Measurements from ENCODE around the gene DBP. TPM values are rescaled to one million over a fixed set of nuclear protein-coding genes. Genes with fewer than 3 reads are reported as not detected.

Gene DBP
- total RNA-seq, 1 donor from 2014 or later: 2.9 TPM

DNA sequence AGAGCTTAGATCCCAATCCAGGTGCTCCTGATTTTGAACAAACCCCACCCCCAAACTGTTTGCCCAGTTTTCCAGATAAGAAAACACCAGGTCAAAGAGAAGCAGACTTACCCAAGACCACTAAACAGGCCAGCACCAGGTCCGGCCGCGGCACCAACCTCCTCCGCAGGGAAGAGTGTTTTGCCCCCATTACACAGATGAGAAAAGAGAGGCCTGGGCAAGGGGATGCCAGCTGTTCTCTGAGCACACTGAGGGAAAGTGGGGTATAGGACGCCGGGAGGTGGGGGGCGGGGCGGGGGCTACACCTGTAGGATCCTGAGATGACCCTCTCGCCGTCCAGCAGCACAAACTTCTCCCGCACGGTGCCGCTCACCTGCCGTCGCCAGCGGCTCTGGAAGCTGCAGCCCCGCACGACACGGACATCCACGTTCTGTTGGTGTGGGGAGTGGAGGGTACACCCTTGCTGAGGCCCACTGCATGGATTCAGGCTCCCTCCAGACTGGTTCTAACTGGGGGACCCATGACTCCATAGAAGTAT is 27.5 kb downstream of the DBP start:
- peaks cover 2% of the 10 kb centered on the region for H3K9me3 Mint-ChIP-seq (ENCODE audit: unreplicated experiment)
- no peak overlapping the region for H3K4me3 Mint-ChIP-seq (ENCODE audit: unreplicated experiment)
- H3K36me3 Mint-ChIP-seq (ENCODE audit: unreplicated experiment): no peaks in the 10 kb centered on the region
- no peak for DNase-seq
- H3K27ac Mint-ChIP-seq (ENCODE audit: unreplicated experiment): no peak overlapping the region
- TF ChIP-seq, protein P1, sequence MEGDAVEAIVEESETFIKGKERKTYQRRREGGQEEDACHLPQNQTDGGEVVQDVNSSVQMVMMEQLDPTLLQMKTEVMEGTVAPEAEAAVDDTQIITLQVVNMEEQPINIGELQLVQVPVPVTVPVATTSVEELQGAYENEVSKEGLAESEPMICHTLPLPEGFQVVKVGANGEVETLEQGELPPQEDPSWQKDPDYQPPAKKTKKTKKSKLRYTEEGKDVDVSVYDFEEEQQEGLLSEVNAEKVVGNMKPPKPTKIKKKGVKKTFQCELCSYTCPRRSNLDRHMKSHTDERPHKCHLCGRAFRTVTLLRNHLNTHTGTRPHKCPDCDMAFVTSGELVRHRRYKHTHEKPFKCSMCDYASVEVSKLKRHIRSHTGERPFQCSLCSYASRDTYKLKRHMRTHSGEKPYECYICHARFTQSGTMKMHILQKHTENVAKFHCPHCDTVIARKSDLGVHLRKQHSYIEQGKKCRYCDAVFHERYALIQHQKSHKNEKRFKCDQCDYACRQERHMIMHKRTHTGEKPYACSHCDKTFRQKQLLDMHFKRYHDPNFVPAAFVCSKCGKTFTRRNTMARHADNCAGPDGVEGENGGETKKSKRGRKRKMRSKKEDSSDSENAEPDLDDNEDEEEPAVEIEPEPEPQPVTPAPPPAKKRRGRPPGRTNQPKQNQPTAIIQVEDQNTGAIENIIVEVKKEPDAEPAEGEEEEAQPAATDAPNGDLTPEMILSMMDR (IDR thresholded peaks at IDR 0.05; ENCODE audit: partially characterized antibody, unreplicated experiment): no peak
- H3K4me1 Mint-ChIP-seq (ENCODE audit: low read depth, unreplicated experiment): peaks cover 1% of the 10 kb centered on the region
- H3K27me3 Mint-ChIP-seq (ENCODE audit: unreplicated experiment): peaks cover 6% of the 10 kb centered on the region

DNA sequence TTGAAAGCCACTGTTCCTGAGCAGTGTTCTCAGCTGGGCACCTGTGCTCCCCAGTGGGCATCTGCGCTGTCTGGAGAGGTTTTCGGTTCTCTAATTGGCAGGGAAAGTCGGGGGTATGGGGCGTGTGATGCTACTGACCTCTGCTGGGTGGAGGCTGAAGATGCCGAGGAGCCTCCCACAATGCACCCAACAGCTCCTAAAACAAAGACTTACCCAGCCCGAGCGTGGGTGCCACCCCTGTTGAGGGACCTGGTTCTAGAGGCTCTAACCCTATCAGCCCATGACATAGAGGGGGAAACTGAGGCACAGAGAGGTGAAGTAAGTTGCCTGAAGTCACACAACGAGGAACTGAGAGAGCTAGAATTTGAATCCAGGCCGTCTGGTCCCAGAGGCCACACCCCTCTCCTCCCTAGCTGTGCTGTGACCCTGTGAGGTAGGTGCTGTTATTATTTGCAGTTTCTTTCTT is 28.3 kb downstream of the DBP start:
- TF ChIP-seq, protein P1 (IDR thresholded peaks at IDR 0.05; ENCODE audit: partially characterized antibody, unreplicated experiment): peak; percentile 26
- peaks cover 4% of the 10 kb centered on the region for H3K27me3 Mint-ChIP-seq (ENCODE audit: unreplicated experiment)
- H3K4me1 Mint-ChIP-seq (ENCODE audit: low read depth, unreplicated experiment): no peaks in the 10 kb centered on the region
- no peaks in the 10 kb centered on the region for H3K36me3 Mint-ChIP-seq (ENCODE audit: unreplicated experiment)
- peak overlapping the region; percentile 77 for H3K27ac Mint-ChIP-seq (ENCODE audit: unreplicated experiment)
- peak; percentile 61 for DNase-seq
- H3K4me3 Mint-ChIP-seq (ENCODE audit: unreplicated experiment): peak overlapping the region; percentile 34
- peaks cover 2% of the 10 kb centered on the region for H3K9me3 Mint-ChIP-seq (ENCODE audit: unreplicated experiment)

DNA sequence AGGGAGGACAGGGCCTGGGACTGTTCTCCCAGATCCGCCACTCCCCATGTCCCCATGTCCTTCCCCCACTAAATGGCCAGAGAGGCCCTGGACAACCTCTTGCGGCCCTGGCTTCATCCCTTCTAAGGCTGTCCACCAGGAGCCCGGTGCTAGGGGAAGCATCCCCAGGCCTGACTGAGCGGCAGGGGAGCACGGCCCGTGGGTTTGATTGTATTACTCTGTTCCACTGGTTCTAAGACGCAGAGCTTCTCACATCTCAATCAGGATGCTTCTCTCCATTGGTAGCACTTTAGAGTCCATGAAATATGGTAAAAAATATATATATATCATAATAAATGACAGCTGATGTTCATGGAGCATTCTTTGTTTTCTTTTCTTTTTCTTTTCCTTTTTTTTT is 29.8 kb downstream of the DBP start:
- peaks cover 4% of the 10 kb centered on the region for H3K27me3 Mint-ChIP-seq (ENCODE audit: unreplicated experiment)
- H3K4me3 Mint-ChIP-seq (ENCODE audit: unreplicated experiment): no peak overlapping the region

DNA sequence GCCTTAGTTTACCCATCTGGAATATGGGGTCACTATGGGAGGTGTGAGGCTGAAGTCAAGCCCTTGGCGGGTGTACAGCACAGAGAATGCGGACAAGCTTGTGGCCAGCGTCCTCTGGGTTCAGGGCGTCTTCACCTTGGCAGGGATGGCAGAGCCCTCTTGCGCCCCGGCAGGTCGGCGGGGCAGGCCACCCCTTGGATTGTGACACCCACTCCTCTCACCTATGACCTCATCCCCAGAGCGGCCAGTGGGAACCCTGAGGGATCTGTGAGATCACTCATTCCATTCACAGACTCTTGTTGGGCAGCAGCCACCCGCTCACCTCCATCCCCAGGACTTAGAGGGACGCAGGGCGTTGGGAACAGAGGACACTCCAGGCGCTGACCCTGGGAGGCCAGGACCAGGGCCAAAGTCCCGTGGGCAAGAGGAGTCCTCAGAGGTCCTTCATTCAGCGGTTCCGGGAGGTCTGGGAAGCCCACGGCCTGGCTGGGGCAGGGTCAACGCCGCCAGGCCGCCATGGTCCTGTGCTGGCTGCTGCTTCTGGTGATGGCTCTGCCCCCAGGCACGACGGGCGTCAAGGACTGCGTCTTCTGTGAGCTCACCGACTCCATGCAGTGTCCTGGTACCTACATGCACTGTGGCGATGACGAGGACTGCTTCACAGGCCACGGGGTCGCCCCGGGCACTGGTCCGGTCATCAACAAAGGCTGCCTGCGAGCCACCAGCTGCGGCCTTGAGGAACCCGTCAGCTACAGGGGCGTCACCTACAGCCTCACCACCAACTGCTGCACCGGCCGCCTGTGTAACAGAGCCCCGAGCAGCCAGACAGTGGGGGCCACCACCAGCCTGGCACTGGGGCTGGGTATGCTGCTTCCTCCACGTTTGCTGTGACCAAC is 30.5 kb downstream of the DBP start, which contains the start of gene SPACA4:
TSS of gene SPACA4 (plus strand) at position 280 of the 896 bp plus-strand sequence. CDS start at position 517, 237 bp downstream.
- no peak for DNase-seq
- no peaks in the 10 kb centered on the region for H3K36me3 Mint-ChIP-seq (ENCODE audit: unreplicated experiment)
- no peaks in the 10 kb centered on the region for H3K27me3 Mint-ChIP-seq (ENCODE audit: unreplicated experiment)
- H3K9me3 Mint-ChIP-seq (ENCODE audit: unreplicated experiment): peaks cover 2% of the 10 kb centered on the region
- H3K4me3 Mint-ChIP-seq (ENCODE audit: unreplicated experiment): no peak within 1 kb of the TSS
- no peaks in the 10 kb centered on the region for H3K4me1 Mint-ChIP-seq (ENCODE audit: low read depth, unreplicated experiment)
- no peak within 1 kb of the TSS for H3K27ac Mint-ChIP-seq (ENCODE audit: unreplicated experiment)
- TF ChIP-seq, protein P1 (IDR thresholded peaks at IDR 0.05; ENCODE audit: partially characterized antibody, unreplicated experiment): no peak

More for the DNA sequence above, 29.8 kb downstream of the DBP start:
- Mint-ChIP-seq H3K9me3 (ENCODE audit: unreplicated experiment) (peaks cover 2% of the 10 kb centered on the region), H3K36me3 (ENCODE audit: unreplicated experiment) (no peaks in the 10 kb centered on the region), H3K4me1 (ENCODE audit: low read depth, unreplicated experiment) (no peaks in the 10 kb centered on the region), H3K27ac (ENCODE audit: unreplicated experiment) (no peak overlapping the region)
- DNase-seq: no peak
- TF ChIP-seq, protein P1 (IDR thresholded peaks at IDR 0.05; ENCODE audit: partially characterized antibody, unreplicated experiment): no peak

DNA sequence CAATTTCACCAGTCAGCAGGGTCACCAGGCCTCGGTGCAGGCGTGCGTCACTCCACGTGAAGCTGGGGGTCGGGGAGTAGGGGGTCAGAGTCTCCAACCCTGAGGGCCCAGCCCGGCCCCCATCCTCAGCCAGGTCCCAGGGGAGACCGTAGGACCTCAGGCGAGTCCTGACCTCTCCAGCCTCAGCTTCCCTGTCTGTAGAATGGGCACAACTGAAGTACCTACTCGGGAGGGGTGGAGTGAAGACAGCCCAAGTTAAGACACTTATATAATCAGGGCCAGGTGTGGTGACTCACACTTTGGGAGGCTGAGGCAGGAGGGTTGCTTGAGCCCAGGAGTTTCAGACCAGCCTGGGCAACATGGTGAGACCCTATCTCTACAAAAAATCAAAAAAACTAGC is 33.3 kb downstream of the DBP start:
- no peak overlapping the region for H3K4me3 Mint-ChIP-seq (ENCODE audit: unreplicated experiment)

More for the DNA sequence above, 33.3 kb downstream of the DBP start:
- no peaks in the 10 kb centered on the region for H3K4me1 Mint-ChIP-seq (ENCODE audit: low read depth, unreplicated experiment)
- H3K36me3 Mint-ChIP-seq (ENCODE audit: unreplicated experiment): no peaks in the 10 kb centered on the region
- no peaks in the 10 kb centered on the region for H3K27me3 Mint-ChIP-seq (ENCODE audit: unreplicated experiment)
- TF ChIP-seq, protein P1 (IDR thresholded peaks at IDR 0.05; ENCODE audit: partially characterized antibody, unreplicated experiment): no peak
- no peak overlapping the region for H3K27ac Mint-ChIP-seq (ENCODE audit: unreplicated experiment)
- DNase-seq: no peak
- no peaks in the 10 kb centered on the region for H3K9me3 Mint-ChIP-seq (ENCODE audit: unreplicated experiment)
